Chondrocyte (in vitro differentiated cells): ENCODE results near the gene ARMH4. TPM values are rescaled to one million over a fixed set of nuclear protein-coding genes. Genes with fewer than 3 reads are reported as not detected.

ENCODE experiments used
- DNase-seq: peaks from one replicate; pipeline ENCODE4 v3.0.0; 2021; ENCODE audit warnings: mixed read lengths, low spot score
- H3K27ac Mint-ChIP-seq: one replicate; pipeline ENCODE4 v1.8.0; 2021; ENCODE audit warnings: mild to moderate bottlenecking, moderate library complexity, mixed read lengths; ENCODE audit not compliant: unreplicated experiment
- H3K27me3 Mint-ChIP-seq: 2 replicates; pipeline ENCODE4 v1.8.0; 2021; ENCODE audit warnings: low read depth, mixed read lengths
- H3K36me3 Mint-ChIP-seq: 2 replicates; pipeline ENCODE4 v1.8.0; 2021; ENCODE audit warnings: low read depth, mixed read lengths
- H3K4me1 Mint-ChIP-seq: 2 replicates; pipeline ENCODE4 v1.8.0; 2021; ENCODE audit warnings: low read depth, mild to moderate bottlenecking, mixed read lengths
- H3K4me3 Mint-ChIP-seq: one replicate; pipeline ENCODE4 v1.8.0; 2021; ENCODE audit warnings: mild to moderate bottlenecking, moderate library complexity, mixed read lengths; ENCODE audit not compliant: unreplicated experiment
- H3K9me3 Mint-ChIP-seq: 2 replicates; pipeline ENCODE4 v1.8.0; 2021; ENCODE audit warnings: low read depth, mixed read lengths
- total RNA-seq: library from RNA; stranded (reverse); gene quantifications from 3 replicates; pipeline ENCODE4 v1.2.1, GENCODE V29; 2021
- TF ChIP-seq, protein P1 (sequence below): fragments of 200-600 bp; sonication (generic); IDR thresholded peaks from 2 replicates; pipeline ENCODE4 v1.5.0; 2021; ENCODE audit warnings: antibody characterized with exemption, mild to moderate bottlenecking, moderate library complexity

ARMH4 gene
- total RNA-seq, 1 donor from 2014 or later: 23.3 TPM

DNA sequence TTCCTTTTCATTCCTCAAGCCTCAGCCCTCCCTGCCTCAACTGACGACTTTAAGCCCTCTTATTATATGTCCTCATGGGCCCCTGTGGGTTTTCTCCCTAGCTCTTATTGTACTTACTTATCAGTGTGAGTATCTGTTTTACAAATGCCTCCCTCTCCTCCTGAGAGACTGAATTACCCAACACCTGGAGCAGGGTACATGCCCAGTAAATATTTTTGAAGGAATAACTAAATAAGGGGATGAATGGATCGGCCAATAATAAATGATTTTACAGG is 190.3 kb downstream of the ARMH4 start:
- no peak overlapping the region for H3K4me3 Mint-ChIP-seq
- H3K27me3 Mint-ChIP-seq: peaks cover 19% of the 10 kb centered on the region
- no peak overlapping the region for H3K27ac Mint-ChIP-seq
- DNase-seq: no peak
- no peaks in the 10 kb centered on the region for H3K36me3 Mint-ChIP-seq
- TF ChIP-seq, protein P1, sequence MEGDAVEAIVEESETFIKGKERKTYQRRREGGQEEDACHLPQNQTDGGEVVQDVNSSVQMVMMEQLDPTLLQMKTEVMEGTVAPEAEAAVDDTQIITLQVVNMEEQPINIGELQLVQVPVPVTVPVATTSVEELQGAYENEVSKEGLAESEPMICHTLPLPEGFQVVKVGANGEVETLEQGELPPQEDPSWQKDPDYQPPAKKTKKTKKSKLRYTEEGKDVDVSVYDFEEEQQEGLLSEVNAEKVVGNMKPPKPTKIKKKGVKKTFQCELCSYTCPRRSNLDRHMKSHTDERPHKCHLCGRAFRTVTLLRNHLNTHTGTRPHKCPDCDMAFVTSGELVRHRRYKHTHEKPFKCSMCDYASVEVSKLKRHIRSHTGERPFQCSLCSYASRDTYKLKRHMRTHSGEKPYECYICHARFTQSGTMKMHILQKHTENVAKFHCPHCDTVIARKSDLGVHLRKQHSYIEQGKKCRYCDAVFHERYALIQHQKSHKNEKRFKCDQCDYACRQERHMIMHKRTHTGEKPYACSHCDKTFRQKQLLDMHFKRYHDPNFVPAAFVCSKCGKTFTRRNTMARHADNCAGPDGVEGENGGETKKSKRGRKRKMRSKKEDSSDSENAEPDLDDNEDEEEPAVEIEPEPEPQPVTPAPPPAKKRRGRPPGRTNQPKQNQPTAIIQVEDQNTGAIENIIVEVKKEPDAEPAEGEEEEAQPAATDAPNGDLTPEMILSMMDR: no peak
- H3K4me1 Mint-ChIP-seq: no peaks in the 10 kb centered on the region
- H3K9me3 Mint-ChIP-seq: no peaks in the 10 kb centered on the region

- Mint-ChIP-seq H3K4me3 (no peak overlapping the region), H3K9me3 (no peaks in the 10 kb centered on the region), H3K36me3 (no peaks in the 10 kb centered on the region), H3K27ac (no peak overlapping the region), H3K27me3 (peaks cover 19% of the 10 kb centered on the region), H3K4me1 (no peaks in the 10 kb centered on the region)
- TF ChIP-seq, protein P1: no peak
- DNase-seq: no peak
Observed at GRCh38 chr14:57960946-57961785, 190.8 kb downstream of the ARMH4 start.

- Mint-ChIP-seq H3K4me1 (no peaks in the 10 kb centered on the region), H3K9me3 (peaks cover 18% of the 10 kb centered on the region), H3K27me3 (peaks cover 18% of the 10 kb centered on the region), H3K4me3 (no peak overlapping the region), H3K27ac (no peak overlapping the region), H3K36me3 (no peaks in the 10 kb centered on the region)
- TF ChIP-seq, protein P1: no peak
- DNase-seq: no peak
Observed at GRCh38 chr14:57957441-57957840, 194.6 kb downstream of the ARMH4 start.

Other genes starting within 250 kb of the ARMH4 start
- 92.8 to 98.7 TPM (median 98.6 TPM) in 3 replicates for gene ACTR10, start 47.9 kb upstream of the ARMH4 start, total RNA-seq
- gene PSMA3, start 92.6 kb upstream of the ARMH4 start, total RNA-seq: 132 to 162 TPM (median 136 TPM) in 3 replicates
- 14.0 to 23.7 TPM (median 19.1 TPM) in 3 replicates for gene ARID4A, start 146.3 kb upstream of the ARMH4 start, total RNA-seq
- gene TOMM20L, start 243.7 kb upstream of the ARMH4 start, total RNA-seq: not detected in 3 replicates